ENCODE measurements around the gene DENND1A.

Gene DENND1A

DNA sequence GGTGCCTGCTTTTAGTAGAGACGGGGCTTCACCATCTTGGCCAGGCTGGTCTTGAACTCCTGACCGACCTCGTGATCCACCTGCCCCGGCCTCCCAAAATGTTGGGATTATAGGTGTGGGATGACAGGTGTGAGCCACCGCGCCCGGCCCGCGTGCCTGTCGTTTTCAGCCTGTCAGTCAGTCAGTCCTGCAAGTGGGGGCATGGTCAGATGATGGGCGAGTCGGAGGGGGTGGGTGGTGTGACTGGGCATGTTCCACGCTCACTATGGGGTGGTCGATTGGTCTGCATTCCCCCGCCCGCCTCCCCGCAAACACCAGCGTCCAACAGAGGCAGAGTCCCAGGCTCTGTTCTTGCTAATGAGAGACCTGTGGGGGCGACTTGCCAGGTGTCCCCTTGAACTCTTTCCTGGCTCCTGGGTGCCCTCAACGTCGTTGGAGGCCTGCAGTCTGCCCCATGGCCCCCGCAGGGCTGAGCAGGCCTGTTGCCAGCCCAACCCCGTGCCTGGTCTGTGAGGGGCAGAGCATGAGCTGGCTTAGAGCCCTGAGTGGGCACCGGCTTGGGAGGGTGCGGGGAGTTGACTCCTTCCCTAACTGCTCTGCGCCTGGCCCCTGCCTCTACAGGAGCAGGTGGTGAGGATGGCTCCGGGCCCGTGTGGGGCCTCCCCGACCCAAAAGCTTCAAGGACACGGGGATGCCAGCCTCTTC lies 550.8 kb downstream of the DENND1A start:
- DNase-seq, result no peak

GRCh38 chr9:123378025-123378424 lies 551.9 kb downstream of the DENND1A start:
- no peak for DNase-seq

DNA sequence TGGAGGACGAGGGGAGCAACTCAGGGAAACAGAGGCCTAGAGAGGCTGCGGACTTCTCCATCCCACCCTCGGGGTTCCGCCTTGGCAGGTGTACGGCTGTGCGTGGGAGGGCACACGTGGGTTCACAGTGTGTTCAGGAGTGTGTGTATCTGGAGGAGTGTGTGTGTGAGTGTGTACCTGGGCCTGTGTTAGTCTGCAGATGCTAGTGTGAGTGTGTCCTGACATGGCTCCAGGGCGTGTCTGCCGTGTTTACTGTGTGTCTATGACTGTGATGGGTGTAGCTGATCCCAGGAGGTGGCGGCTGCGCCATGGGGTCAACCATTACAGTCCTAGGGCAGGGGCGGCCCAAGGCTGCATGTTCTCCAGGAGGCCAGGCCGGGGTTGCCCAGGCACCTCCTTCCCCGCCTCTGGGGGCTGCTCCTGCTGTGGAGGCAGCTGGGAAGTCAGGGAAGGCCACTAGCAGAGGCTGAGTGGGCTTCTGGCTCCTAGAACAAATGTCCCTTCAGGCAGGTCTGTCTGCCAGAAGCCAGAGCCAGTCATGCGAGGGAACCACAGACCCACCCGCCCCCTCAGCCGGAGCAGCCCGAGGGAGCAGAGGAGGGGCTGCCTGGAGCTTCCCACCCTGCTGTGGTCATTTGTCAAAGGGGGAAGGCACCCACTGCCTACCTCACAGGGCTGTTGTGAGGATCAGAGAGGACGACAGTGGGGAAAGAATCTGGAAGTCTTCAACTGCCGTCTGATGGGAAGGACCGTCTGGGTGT lies 552.5 kb downstream of the DENND1A start:
- DNase-seq, result no peak

- no peak for DNase-seq
These were observed 553.5 kb downstream of the DENND1A start for GRCh38 chr9:123376218-123377071.

DNA sequence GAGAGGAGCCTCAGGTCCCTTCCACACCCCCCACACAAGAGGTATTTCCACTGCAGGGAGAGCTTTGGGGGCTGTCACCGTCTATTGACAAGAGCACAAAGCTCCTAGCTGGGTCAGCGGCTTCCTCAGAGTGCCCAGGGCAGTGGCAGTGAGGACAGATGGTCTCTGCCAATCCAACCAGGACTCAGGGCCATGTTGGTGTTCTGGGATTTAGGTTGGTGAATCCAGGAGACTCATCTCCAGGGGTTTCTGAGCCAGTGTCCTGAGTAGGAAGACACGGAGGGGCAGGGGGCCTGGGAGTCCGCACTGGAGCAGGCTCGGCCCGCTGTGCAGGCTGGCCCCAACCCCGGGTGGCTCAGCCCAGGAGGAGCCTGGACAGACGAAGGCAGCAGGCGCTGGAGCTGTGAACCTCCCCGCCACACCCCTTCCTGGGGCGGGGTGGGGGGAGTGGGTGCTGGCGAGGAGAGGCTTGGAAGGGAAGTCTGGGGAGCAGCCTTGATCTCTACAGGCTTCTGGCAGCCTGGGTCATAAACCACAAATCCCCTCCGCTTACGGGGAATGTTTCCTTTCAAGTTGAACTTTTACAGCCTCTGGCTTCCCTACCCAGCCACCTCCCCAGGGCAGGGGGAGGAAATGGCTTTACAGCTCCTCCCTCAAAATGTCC lies 554.3 kb downstream of the DENND1A start:
- DNase-seq, result no peak

DNA sequence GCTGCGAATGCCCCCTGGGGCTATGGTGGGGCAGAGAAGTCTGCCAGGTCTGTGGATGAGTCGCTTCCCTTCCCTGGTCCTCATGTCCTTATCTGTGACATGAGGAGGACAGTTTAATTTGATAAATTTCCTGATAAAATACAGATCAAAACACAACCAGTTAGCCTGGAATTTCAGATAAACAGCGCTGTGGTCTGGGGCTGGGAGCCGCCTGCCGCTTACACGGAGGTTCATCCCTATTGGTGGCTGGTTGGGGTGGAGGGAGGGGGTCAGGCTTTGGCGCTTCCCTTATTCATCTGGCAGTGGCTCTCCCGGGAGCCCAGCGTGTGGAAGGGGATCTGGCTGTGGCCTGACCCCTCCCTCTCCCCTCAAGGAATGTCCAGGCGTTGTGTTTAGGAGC lies 556.0 kb downstream of the DENND1A start:
- no peak for DNase-seq

DNA sequence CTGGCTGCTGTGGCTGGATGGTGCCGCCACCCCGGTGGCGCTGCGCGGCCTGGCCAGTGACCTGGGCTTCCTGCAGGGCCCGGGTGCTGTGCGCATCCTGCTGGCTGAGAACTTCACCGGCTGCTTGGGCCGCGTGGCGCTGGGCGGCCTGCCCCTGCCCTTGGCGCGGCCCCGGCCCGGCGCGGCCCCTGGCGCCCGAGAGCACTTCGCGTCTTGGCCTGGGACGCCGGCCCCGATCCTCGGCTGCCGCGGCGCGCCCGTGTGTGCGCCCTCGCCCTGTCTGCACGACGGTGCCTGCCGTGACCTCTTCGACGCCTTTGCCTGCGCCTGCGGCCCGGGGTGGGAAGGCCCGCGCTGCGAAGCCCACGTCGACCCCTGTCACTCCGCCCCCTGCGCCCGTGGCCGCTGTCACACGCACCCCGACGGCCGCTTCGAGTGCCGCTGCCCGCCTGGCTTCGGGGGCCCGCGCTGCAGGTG lies 556.4 kb downstream of the DENND1A start:
- DNase-seq, result no peak

GRCh38 chr9:123372766-123373446 lies 557.0 kb downstream of the DENND1A start:
- DNase-seq, result no peak

GRCh38 chr9:123371805-123372590 lies 557.9 kb downstream of the DENND1A start:
- no peak for DNase-seq

DNA sequence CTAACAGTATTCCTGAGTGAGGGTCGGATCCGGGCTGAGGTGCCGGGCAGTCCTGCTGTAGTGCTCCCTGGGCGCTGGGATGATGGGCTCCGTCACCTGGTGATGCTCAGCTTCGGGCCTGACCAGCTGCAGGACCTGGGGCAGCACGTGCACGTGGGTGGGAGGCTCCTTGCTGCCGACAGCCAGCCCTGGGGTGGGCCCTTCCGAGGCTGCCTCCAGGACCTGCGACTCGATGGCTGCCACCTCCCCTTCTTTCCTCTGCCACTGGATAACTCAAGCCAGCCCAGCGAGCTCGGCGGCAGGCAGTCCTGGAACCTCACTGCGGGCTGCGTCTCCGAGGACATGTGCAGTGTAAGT lies 558.7 kb downstream of the DENND1A start:
- no peak for DNase-seq

GRCh38 chr9:123370526-123371227 lies 559.2 kb downstream of the DENND1A start:
- no peak for DNase-seq

- no peak for DNase-seq
These were observed 559.8 kb downstream of the DENND1A start for GRCh38 chr9:123370108-123370507.

GRCh38 chr9:123369296-123369695 lies 560.6 kb downstream of the DENND1A start:
- no peak for DNase-seq

GRCh38 chr9:123368536-123369153 lies 561.3 kb downstream of the DENND1A start:
- no peak for DNase-seq

DNA sequence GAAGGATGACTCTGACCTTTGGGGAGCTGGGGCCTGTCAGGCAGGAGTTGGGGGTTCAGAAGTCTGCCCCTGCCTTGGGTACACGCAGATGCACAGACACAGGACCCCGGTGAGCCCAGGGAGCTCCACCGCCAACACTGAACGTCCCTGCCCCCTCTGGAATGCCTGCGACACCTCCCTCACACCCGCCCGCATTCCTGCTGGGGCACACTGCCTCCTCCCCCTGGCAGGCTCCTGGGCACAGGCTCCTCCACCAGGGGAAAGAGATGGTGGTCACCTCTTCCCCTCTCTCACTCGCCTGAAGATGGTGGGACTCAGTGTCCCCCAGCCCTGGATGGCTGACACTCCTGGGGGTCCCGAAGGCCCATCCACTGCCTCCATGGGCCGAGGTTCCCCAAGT lies 561.9 kb downstream of the DENND1A start:
- DNase-seq, result no peak

DNA sequence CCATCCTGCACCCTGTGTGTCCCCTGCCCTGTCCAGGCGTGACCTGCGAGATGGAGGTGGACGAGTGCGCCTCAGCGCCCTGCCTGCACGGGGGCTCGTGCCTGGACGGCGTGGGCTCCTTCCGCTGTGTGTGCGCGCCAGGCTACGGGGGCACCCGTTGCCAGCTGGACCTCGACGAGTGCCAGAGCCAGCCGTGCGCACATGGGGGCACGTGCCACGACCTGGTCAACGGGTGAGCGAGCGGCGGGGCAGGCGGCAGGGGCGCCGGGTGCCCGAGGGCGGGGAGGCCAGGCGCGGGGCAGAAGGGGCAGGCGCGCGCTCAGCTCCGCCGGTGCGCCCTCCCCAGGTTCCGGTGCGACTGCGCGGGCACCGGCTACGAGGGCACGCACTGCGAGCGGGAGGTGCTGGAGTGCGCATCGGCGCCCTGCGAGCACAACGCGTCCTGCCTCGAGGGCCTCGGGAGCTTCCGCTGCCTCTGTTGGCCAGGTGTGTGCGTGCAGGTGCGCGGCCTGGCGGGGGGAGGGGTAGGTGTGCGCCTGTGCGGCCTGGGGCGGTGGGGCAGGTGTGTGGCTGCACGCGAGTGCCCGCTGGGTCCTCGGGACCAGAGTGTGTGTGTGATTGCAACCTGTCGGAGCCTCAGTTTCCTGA lies 563.9 kb downstream of the DENND1A start:
- DNase-seq, result no peak

DNA sequence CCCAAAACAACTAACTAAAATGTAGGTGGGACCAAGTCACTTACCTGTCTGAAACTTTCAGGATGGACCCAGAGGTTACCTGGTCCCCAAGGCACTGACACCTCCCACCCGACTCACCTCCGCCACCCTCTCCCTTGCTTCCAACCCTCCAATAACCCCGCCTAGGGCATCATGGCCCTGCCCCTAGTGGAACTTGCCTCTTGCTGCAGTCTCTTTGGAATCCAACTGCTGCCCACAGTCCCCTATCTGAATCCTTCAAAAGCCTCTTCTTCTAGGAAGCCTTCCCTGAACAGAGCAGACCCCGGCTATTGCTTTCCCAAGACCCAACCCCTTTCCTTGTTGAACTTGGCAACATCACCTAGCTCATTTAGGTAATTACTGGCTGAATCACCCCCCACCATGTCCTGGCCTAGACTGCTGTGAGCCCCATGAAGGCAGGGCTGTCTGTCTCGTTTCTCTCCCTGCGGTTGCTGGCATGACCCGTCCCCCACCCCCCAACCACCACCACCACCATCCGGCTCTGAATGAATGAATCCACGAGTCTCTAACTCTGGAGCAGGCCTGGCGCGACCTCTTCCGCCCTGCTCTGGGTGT lies 564.5 kb downstream of the DENND1A start:
- DNase-seq, result no peak

DNA sequence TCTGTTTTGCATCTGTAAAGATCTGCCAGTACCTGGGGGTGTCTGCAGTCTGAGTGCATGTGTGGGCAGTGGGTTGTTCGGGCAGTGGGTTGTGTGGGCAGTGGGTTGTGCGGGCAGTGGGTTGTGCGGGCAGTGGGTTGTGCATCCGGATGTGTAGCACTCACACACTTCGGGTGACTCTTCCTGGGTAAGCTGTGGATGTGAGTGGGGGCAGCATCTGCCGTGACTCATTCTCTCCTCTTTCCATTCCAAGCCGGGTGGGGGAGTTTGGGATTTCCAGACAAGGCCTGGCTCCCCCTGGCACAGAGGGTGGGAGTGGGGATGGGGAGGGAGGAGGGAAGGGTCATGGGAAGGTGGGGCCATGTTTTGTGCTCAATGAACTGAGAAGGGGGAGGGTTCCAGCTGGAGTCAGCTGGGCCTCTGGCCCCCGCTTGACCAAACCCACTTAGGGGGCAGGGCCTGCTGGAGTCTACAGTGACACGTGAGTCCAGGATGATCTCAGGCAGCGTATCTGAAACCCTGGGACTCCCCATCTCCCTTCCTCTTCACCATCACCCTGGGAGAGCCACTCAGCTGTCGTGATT lies 565.6 kb downstream of the DENND1A start:
- peak in 1 of 2 donors; percentile 26 for DNase-seq

DNA sequence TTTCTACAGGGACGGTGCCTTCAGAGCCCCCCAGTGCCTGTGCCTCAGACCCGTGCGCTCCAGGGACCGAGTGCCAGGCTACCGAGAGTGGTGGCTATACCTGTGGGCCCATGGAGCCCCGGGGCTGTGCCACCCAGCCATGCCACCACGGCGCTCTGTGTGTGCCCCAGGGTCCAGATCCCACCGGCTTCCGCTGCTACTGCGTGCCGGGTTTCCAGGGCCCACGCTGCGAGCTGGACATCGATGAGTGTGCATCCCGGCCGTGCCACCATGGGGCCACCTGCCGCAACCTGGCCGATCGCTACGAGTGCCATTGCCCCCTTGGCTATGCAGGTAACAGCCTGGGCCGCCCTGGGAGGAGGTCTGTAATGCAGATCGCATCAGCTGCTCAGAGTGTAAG lies 567.1 kb downstream of the DENND1A start:
- no peak for DNase-seq
